ENCODE results near the gene C12orf54.
"Not testable (repeated sequence)": the region's sequence is repeated elsewhere in the genome, so short reads cannot be mapped to it uniquely, and the experiment has no call there.

DNA sequence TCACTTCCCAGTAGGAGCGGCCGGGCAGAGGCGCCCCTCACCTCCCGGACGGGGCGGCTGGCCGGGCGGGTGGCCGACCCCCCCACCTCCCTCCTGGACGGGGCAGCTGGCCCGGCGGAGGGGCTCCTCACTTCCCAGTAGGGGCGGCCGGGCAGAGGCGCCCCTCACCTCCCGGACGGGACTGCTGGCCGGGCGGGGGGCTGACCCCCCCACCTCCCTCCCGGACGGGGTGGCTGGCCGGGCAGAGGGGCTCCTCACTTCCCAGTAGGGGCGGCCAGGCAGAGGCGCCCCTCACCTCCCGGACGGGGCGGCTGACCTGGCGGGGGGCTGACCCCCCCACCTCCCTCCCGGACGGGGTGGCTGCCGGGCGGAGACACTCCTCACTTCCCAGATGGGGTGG, 18.0 kb downstream of the C12orf54 start:
- not testable (repeated sequence) for TF ChIP-seq POLR2AphosphoS5 (IDR thresholded peaks at IDR 0.05; ENCODE audit: low read depth, low read length); POLR2A (IDR thresholded peaks at IDR 0.05; ENCODE audit: low read depth, low read length); TAF1 (IDR thresholded peaks at IDR 0.05; ENCODE audit: borderline replicate concordance, low read depth, low read length)
